Stimulated activated CD4-positive, alpha-beta T cell treated with anti-CD3 and anti-CD28 coated beads, Interleukin-4, amount 100 ng/mL, for 24 hours (primary cell): ENCODE measurements around the gene C1QTNF8.
"Not testable (repeated sequence)": the region's sequence is repeated elsewhere in the genome, so short reads cannot be mapped to it uniquely, and the experiment has no call there.

ENCODE experiments used
- DNase-seq: peaks from one replicate; pipeline ENCODE4 v3.0.0-alpha.2; 2020

The C1QTNF8 gene

DNA sequence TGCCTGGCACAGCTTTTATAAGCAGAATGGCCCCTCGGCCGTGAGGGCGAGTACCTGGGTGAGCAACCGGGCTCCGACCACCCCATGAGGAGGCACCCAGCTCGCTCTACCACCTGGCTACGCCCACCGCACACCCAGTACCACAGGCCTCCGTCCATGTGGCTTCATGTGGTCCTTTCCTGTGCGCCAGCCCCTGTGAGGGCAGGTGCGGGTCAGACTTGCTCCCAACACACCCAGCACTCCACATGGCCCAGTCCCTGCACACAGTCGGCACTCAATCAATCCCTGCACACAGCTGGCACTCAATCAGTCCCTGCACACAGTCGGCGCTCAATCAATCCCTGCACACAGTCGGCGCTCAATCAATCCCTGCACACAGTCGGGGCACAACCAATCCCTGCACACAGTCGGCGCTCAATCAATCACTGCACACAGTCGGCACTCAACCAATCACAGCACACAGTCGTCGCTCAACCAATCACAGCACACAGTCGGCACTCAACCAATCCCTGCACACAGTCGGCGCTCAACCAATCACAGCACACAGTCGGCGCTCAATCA lies 4.0 kb downstream of the C1QTNF8 start:
- DNase-seq: no peak

DNA sequence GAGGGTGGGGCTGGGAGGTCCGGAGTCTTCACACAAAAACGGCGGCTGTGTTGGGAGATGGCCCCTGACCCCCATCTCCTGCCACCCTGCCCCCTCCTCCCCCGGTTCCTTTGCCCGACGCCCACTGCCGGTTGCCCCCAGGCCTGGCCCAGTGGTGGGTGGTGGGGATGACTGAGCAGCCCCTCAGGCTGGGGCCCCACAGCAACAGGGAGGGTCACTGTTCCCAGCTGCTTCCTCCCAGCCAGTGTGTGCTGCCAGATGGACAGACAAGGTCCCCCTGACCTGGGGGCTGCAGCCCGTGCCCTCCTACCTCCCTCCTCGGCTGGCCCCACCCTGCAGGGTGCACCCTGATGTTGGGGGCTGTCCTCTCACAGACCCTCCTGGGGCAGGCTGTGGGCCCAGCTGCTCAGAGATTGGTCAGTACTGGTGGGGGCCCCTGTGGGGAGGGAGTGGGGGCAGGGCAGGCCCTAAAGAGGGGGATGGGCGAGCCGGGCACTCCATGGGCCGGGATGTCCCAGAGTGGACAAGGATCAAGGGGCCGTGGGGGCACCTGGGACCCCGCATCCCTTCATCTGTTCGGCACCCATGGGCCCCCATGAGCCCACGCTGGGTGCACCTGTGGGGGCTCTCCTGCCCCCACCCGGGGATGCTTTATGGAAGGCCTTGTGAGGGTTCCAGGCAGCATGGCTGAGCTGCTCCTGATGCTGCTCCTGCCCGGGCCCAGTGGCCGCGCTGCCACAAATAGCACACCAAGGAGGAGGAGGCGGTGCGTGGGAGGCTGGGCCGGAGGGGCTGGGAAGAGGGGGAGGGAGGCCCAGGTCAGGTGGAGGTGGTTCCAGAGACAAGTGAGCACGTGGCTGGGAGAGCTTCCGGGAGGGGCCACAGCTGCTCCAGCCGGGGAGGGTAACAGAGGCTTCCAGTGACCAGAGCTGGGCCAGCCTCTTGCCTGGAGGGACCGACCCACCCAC lies 5.1 kb downstream of the C1QTNF8 start:
- DNase-seq: no peak

DNA sequence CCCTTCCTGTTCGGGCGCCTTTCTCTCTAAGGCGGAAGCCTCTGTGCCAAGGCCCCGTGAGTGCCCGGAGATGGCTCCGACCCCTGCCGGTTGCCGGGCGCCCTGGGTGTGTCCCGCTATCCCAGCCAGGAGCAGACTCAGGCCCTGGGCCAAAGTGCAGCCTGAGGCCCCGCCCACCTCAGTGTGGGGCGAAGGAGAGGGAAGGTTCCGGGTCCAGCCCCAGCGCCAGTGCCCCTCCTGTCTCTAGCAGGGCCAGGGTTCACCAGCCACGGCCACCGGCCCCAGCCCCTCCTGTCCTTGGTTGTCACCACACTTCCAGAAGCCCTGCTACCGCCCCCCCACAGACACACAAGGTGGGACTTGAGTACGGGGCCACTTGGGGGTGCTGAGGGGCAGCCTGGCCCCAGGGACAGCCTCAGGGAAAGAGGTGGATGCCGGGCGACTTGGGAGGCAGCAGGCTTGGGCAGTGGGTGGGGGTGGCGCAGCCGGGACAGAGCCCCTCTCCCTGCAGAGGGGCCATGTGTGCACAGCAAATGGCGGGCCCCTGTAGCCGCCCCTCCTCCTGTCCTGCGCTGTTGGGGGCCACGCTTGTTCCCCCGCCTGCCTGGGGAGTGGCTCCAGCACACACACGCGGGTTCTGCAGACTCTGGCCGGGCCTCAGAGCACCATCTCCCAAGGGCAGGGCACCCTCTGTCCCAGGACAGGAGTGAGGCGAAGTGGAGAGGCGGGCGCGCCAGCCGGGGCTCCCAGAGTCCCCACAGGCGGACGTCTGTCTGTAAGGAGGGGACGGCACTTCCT lies 6.0 kb downstream of the C1QTNF8 start:
- no peak for DNase-seq

DNA sequence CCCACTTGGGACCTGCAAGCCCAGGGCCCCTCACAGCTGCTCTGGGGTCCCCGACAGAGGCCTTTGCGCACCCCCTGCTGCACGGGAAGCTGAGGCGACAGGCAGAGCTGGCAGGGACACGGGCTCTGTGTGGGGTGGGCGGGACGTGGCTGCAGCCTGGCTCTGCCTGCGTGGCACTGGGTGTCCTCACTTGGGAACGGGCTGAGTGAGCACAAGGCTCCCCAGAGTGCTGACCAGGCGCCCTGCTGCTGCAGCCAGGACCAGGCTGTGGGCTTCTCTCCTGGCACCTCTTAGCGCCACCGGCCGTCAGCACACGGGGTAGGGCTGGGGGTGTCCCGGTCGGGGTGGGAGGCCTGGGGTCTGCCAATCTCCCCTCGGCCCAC lies 6.6 kb downstream of the C1QTNF8 start:
- DNase-seq: no peak

DNA sequence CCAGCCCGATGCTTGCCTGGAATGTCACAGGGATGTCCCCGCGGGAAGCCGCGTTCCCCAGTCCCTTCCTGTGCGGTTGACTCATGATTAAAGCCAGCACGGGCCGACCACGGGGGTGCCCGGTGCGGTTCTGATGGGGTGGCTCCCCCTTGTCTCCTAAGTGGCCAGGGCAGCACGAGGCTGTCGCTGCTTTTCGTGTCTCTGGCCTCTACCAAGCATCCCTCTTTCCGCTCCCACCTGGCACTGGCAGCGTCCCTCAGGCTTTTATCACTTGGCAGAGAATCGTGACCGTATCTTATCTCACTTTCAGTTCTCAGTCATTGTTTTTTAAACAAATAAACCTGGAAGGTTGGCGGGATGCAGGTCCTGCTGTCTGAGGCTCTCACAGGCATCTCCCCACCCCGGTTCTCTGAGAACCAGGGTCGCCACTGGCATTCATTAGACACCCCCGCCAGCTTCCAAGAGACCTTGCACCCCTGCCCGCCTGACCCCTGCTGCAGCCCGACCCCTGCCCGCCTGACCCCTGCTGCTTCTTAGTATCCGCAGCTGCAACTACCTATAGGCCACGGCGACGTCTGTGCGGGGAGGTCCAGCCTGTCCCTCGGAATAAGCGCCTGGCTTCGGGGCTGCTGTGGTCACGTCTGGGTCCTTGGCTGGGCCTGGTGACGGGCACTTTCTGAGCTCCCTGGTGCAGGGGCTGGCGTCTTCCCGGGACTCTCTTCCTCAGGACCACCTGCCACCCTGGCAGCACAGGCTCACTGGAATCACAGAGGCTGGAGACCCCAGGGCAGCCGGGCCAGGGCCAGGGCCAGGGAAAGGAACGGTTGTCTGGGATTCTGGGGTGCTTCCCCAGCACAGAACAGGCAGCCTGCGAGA lies 7.5 kb downstream of the C1QTNF8 start:
- no peak for DNase-seq

DNA sequence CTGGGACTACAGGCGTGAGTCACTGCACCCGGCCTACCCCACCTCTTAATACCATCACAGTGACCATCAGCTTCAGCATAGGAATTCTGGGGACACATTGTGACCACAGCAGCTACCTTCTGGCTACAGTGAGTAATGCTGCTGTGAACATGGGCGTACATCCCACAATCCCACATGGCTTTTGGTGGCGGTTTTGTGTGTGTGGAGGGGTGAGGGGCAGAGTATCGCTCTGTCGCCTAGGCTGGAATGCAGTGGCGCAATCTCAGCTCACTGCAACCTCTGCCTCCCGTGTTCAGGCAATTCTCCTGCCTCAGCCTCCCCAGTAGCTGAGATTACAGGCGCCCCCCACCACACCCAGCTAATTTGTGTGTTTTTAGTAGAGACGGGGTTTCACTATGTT lies 9.6 kb downstream of the C1QTNF8 start:
- DNase-seq: not testable (repeated sequence)

DNA sequence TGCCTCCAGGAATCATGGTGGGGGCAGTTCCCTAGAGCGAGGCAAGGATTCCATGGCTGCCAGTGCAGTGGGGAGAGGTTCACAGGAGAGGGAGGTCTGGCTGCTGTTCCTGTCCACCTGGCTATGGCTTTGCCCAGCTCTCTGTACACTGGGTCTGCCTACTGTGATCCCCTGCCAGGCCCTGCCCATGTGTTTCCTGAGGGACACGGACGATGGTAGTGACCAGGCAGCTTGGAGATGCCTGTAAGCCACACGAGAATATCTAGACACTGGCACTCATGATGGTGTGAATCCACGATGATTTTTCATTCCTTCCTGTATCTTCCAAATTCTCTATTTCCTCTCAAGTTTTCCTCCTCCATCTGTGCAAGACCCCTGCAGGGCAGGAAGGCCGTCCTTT lies 11.1 kb downstream of the C1QTNF8 start:
- no peak for DNase-seq

DNA sequence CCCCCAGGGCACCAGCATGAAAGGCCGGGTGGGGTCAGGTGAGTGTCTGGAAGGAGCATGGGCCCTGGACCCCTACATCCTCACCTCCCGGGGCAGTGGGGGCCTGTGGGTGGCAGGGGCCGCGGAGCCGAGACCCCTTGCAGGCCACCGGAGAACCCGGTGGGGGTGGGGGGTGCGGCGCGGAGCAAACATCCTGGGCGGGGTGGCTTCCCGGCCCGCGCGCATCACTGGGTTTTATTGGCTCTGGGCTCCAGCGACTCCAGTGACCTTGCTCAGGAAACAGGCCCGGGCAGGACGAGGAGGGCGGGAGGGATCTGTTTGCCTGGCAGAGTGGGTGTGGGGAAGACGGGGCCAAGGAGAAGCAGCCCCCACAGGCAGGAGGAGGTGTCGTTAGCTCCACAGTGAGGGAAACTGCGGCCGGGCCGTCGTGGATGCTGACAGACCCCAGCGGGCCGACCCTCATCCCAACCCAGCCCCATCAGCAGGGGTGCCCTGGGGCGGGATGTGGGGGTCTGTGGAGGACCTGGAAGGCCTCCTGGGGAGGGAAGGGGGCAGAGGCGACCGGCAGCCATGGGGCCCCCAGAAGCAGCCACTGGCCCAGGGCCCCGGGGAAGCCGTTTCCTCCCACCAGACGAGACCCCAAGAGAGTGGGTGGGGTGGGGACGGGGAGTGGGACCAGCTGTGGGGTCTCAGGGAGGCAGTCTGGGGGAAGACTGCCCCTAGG lies 12.9 kb downstream of the C1QTNF8 start:
- no peak for DNase-seq

DNA sequence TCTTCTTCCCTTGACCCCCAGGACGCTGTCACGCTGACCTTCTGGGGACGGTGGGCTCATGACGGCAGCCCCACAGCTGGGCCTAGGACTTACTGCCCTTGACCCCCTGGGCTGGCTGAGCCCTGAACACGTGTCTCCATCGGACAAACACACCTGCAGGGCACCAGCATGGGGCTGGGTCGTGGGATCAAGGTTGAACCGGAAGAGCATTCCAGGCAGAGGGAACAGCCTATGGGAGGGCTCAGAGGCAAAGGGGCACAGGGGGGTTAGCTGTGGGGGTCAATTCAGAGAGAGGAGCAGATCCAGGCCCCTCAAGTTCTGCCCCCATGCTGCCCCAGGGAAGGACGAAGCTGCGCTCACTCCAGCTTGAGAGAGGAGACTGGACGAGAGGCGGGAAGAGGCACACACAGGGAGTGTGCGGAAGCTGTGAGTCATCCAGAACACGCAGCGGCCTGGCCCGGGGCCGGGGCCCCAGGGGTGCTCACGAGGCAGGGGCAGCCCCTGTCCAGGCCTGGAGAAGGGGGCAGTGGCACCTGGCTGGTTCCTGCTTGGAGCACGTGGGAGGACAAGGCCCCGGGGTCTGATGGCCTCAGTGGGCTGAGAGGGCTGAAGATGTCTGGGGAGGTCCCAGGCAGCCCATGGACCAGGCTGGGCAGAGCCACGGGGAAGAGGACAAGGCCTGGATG lies 13.6 kb downstream of the C1QTNF8 start:
- no peak for DNase-seq

DNA sequence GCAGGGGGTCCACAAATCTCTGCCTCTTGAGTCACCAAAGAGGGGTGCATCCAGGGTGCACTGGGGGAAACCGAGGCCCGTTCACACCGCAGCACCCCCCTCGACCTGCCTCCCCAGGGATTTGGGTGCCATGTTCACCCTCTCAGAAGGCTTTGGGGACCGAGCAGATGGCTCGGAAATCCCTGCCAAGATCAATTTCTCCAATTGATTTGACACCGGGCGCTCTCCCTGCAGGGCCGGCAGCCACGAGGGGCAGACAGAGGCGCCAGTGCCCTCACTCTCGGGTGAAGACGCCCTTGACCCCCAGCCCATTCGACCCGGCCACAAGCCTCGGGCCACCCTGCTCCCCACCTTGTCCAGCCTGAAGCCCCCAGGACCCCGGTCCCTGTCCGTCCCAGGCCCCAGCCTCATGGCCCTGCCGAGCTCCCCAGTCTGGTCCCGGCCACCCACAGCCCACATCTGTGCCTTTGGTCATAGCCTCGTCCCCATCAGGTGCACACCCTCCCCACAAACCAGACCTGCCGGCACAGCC lies 14.2 kb downstream of the C1QTNF8 start:
- no peak for DNase-seq

DNA sequence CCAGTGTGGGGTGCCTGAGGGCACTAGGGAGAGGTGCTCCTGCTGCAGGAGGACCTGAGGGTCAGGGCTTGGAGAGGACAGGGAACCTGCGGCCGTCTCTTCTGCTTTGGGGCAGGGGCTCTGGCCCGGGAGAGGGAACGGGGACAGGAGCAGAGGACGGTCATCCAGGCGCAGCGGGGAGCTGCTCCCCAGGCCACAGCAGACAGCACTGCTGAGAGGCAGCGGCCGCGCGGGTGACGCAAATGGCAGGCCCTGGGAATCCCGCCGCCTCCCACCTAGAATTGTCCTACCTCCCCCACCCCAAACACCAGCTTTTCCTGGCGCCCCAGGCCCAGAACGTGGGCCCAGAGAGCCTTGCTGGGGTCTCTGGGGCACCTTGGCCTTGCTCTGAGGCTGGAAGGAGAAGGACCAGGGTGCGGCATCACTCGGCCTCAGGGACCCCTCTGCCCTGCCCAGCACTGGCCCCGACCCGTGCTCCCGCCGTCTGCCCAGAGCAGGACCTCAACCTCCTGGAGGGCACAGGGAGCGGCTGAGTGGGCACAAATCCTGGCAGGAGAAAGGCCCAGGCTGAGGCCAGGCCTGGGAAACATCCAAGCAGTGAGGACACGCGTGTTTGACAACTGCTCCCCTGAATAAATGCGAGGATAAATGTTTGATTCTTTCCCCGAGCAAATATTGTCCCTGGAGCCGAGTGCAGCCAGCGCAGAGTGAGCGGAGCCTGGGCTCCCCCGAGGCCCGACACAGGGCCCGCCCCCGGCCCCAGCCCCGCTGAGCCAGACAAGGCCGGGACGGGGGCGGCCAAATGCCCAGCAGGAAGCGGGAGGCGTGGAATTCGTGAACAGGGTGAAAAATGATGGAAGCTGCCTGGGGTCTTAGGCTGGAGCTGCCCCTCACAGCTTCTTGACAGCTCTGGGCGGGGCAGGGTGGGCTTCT lies 15.0 kb downstream of the C1QTNF8 start:
- no peak for DNase-seq

DNA sequence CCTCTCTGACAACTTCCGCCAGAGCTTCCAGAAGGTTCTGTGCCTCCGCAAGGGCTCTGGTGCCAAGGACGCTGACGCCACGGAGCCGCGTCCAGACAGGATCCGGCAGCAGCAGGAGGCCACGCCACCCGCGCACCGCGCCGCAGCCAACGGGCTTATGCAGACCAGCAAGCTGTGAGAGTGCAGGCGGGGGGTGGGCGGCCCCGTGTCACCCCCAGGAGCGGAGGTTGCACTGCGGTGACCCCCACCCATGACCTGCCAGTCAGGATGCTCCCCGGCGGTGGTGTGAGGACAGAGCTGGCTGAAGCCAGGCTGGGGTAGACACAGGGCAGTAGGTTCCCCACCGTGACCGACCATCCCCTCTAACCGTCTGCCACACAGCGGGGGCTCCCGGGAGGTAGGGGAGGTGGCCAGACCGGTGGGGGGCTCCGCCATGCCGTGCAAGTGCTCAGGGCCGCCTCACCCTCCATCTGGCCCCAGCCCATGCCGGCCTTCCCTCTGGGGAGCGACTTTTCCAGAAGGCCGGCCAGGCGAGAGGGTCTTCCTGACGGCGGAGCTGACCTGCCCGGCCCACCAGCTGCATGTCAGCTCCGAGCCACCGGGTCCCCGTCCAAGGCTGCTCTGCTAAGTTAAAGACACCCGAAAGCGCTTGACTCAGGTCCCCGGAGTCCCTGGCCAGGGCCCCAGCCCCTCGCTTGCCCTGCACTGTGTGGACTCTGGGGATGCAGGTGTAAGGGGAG lies 16.1 kb downstream of the C1QTNF8 start:
- no peak for DNase-seq

DNA sequence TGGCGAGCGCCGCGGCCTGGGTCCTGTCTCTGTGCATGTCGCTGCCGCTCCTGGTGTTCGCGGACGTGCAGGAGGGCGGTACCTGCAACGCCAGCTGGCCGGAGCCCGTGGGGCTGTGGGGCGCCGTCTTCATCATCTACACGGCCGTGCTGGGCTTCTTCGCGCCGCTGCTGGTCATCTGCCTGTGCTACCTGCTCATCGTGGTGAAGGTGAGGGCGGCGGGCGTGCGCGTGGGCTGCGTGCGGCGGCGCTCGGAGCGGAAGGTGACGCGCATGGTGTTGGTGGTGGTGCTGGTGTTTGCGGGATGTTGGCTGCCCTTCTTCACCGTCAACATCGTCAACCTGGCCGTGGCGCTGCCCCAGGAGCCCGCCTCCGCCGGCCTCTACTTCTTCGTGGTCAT lies 16.7 kb downstream of the C1QTNF8 start:
- no peak for DNase-seq

DNA sequence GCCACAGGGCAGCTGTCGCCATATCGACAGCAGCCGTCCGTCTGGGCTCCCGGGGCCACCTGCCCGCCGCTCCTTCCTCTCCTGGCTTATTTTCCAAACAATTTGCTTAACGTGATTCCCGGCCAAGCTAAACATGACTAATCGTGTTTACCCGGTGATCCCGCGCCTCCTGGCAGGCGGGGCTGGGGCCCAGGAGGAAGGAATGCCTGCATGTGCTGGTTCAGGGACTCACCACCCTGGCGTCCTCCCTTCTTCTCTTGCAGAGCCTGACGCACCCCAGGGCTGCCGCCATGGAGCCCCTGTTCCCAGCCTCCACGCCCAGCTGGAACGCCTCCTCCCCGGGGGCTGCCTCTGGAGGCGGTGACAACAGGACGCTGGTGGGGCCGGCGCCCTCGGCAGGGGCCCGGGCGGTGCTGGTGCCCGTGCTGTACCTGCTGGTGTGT lies 17.4 kb downstream of the C1QTNF8 start:
- no peak for DNase-seq

DNA sequence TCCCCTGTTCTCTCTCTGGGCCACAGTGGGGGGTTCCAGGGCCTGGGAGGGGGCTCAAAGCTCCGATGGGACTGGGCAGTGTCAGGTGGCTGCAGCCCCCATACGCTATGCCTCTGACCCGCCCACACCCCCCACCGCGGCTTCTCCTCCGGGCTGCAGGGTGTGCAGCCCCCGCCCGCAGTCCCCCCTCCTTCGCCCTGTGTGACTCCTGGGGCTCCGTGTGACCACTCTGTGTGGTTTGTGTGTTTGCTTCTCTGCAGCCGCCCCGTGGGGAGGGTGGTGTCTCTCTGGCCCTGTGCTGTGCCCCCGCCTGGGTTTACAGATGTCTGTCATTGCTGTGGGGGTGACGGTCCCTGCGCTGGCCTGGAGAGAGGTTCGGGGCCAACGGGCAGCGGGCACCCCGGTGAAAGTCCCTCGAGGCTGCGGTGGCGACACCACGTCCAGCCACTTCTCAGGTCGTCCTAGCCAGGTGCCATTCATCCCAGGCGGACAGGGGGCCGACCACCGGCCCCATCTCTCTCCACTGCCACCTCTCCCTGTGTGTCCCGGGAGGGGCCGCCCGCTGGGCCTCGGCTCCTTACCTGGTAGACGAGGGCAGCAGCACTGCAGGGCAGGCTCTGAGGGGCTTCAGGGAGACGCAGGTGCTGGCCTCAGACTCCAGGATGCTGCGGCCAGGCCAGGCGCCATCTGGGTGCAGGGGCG lies 18.0 kb downstream of the C1QTNF8 start:
- DNase-seq: no peak

DNA sequence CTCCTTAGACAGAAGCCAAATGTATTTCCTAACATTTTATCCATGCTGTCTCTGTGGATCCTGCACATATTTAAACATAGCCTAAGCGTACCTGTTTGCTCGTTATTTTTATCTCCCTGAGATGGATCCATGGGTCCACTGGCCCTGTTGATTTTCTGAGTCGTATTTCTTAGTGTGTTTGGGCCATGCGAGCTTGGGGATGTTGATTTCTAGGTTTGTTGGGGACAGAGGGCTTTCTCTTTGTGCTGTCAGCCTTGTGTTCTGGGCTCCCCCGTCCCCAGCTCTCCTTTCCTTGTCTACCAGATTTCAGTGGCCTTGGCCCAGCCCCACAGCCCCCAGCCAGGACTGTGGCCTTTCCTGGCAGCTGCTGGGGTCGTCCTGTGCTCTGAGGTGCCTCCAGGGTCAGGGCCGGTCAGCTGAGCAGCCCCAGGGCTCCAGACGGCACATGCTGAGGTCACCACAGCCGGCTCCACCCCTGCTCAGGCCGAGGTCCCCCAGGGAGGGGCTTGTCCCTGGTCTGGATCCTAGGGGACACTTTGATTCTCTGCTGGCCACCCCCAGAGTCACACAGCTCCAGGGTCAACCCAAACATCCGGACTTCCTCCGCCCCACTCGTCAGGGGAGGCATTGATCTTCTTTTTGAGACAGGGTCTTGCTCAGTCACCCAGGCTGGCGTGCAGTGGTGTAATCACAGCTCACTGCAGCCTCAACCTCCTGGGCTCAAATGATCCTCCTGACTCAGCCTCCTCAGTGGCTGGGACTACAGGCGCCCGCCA lies 19.1 kb downstream of the C1QTNF8 start:
- DNase-seq: no peak

DNA sequence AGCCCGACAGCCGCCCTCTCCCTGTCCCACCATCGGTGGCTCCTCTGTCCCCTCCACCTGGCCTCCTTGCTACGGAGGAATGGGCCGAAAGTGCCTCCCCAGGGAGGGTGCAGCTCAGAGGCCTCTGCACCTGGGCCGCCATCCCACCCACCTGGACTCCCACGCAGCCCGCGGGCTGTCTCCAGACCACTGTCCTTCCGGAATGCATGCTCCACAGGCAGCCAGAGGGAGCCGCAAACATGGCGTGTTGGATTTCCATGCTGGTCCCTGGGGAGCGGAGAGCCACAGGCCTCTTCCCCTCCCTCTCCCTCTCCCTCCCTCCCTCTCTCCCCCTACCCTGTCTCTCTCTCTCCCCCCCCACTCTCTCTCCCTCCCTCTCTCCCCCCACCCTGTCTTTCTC lies 20.5 kb downstream of the C1QTNF8 start:
- no peak for DNase-seq

DNA sequence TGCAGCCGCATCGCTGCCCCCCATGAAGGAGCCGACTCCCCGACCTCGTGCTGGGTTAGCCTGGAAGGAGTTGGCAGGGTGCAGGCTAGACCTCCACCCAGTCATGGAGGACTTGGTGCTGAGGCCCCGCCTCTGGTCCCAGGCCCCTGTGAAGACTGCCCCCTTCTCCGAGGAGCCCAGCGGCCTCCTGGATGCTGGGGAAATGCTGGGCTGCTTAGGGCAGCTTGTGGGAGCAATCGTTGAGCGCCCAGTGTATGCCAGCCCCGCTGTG lies 21.7 kb downstream of the C1QTNF8 start:
- no peak for DNase-seq
